ENCODE results near the gene GRAMD1B. TPM values are rescaled to one million over a fixed set of nuclear protein-coding genes. Genes with fewer than 3 reads are reported as not detected.

Gene GRAMD1B
- total RNA-seq, 2 donors from 2014 or later = 2.1 to 5.7 TPM

GRCh38 chr11:123437236-123437979, 7.3 kb downstream of the GRAMD1B start:
- DNase-seq (ENCODE audit: low spot score) (no peak), ATAC-seq (ENCODE audit: insufficient number of reproducible peaks, low FRiP score, low read depth) (no peak)

GRCh38 chr11:123438131-123438627, 8.1 kb downstream of the GRAMD1B start:
- H3K27ac ChIP-seq = no peak overlapping the region
- H3K4me3 ChIP-seq = no peak overlapping the region
- no peaks in the 10 kb centered on the region for H3K9me3 ChIP-seq
- no peaks in the 10 kb centered on the region for H3K27me3 ChIP-seq (replicated peaks; ENCODE audit: insufficient read depth)
- H3K36me3 ChIP-seq = no peaks in the 10 kb centered on the region
- DNase-seq (ENCODE audit: low spot score) (no peak), ATAC-seq (ENCODE audit: insufficient number of reproducible peaks, low FRiP score, low read depth) (no peak)
- TF ChIP-seq, protein P1, sequence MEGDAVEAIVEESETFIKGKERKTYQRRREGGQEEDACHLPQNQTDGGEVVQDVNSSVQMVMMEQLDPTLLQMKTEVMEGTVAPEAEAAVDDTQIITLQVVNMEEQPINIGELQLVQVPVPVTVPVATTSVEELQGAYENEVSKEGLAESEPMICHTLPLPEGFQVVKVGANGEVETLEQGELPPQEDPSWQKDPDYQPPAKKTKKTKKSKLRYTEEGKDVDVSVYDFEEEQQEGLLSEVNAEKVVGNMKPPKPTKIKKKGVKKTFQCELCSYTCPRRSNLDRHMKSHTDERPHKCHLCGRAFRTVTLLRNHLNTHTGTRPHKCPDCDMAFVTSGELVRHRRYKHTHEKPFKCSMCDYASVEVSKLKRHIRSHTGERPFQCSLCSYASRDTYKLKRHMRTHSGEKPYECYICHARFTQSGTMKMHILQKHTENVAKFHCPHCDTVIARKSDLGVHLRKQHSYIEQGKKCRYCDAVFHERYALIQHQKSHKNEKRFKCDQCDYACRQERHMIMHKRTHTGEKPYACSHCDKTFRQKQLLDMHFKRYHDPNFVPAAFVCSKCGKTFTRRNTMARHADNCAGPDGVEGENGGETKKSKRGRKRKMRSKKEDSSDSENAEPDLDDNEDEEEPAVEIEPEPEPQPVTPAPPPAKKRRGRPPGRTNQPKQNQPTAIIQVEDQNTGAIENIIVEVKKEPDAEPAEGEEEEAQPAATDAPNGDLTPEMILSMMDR (IDR thresholded peaks at IDR 0.05) = no peak
- H3K4me1 ChIP-seq (ENCODE audit: control insufficient read depth in 1 of 2, low read depth in 2 of 2) = no peaks in the 10 kb centered on the region

More at GRCh38 chr11:123437236-123437979, 7.3 kb downstream of the GRAMD1B start:
- H3K9me3 ChIP-seq = no peaks in the 10 kb centered on the region
- H3K27ac ChIP-seq = no peak overlapping the region
- no peak overlapping the region for H3K4me3 ChIP-seq
- no peaks in the 10 kb centered on the region for H3K27me3 ChIP-seq (replicated peaks; ENCODE audit: insufficient read depth)
- H3K4me1 ChIP-seq (ENCODE audit: control insufficient read depth in 1 of 2, low read depth in 2 of 2) = no peaks in the 10 kb centered on the region
- H3K36me3 ChIP-seq = no peaks in the 10 kb centered on the region
- TF ChIP-seq, protein P1 (IDR thresholded peaks at IDR 0.05) = no peak

GRCh38 chr11:123439616-123440015, 9.5 kb downstream of the GRAMD1B start:
- no peaks in the 10 kb centered on the region for H3K4me1 ChIP-seq (ENCODE audit: control insufficient read depth in 1 of 2, low read depth in 2 of 2)
- TF ChIP-seq, protein P1 (IDR thresholded peaks at IDR 0.05) = no peak
- DNase-seq (ENCODE audit: low spot score) = no peak
- no peak overlapping the region for H3K4me3 ChIP-seq
- no peak for ATAC-seq (ENCODE audit: insufficient number of reproducible peaks, low FRiP score, low read depth)
- H3K36me3 ChIP-seq = no peaks in the 10 kb centered on the region
- no peaks in the 10 kb centered on the region for H3K9me3 ChIP-seq
- no peaks in the 10 kb centered on the region for H3K27me3 ChIP-seq (replicated peaks; ENCODE audit: insufficient read depth)
- no peak overlapping the region for H3K27ac ChIP-seq

DNA sequence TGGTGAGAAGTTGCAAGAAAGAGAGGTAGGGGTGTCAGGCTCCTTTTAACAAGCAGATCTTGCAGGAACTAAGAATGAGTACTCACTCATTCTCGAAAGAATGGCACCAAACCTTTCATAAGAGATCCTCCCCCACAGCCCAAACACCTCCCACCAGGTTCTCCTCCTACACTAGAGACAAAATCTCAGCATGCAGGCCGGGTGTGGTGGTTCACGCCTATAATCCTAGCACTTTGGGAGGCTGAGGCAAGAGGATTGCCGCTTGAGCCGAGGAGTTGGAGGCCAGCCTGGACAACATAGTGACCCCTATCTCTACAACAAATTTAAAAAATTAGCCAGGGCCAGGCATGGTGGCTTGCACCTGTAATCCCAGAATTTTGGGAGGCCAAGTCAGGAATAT, 11.1 kb downstream of the GRAMD1B start:
- TF ChIP-seq, protein P1 (IDR thresholded peaks at IDR 0.05) = no peak
- no peak overlapping the region for H3K27ac ChIP-seq
- H3K4me1 ChIP-seq (ENCODE audit: control insufficient read depth in 1 of 2, low read depth in 2 of 2) = no peaks in the 10 kb centered on the region
- DNase-seq (ENCODE audit: low spot score) = no peak
- no peak overlapping the region for H3K4me3 ChIP-seq
- H3K27me3 ChIP-seq (replicated peaks; ENCODE audit: insufficient read depth) = no peaks in the 10 kb centered on the region
- H3K9me3 ChIP-seq = no peaks in the 10 kb centered on the region
- H3K36me3 ChIP-seq = no peaks in the 10 kb centered on the region
- ATAC-seq (ENCODE audit: insufficient number of reproducible peaks, low FRiP score, low read depth) = no peak

DNA sequence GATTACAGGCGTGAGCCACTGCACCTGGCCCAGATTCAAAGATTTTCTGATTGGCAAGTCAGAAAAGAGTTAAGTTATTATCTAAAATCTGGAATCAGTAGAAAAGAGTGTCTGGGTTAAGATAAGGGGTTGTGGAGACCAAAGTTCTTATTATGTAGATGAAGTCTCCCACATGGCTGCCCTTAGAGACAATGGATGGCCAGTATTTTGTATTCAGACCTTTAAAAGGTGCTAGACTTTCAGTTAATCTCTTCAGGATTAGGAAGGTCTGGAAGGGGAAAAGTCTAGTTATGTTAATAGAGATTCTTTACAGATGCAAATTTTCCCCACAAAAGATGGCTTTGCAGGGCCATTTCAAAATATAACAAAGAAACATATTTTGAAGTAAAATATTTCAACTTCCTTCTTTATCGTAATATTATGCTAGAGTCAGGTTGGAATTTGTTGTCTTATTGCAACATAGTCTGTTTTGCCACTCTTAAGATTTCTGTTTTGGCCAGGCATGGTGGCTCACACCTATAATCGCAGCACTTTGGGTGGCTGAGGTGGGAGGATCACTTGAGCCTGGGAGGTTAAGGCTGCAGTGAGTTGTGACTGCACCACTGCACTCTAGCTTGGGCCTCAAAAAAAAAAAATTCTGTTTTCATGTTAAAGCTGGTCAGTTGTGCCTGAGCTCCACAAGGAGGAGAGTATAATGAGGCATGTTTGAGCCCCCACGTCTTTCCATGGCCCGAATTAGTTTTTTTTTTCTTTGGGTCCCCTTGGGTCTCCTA, 14.0 kb downstream of the GRAMD1B start:
- ATAC-seq (ENCODE audit: insufficient number of reproducible peaks, low FRiP score, low read depth) (no peak), DNase-seq (ENCODE audit: low spot score) (no peak)
- no peaks in the 10 kb centered on the region for H3K27me3 ChIP-seq (replicated peaks; ENCODE audit: insufficient read depth)
- no peaks in the 10 kb centered on the region for H3K9me3 ChIP-seq
- no peak overlapping the region for H3K27ac ChIP-seq
- TF ChIP-seq, protein P1 (IDR thresholded peaks at IDR 0.05) = no peak
- no peaks in the 10 kb centered on the region for H3K4me1 ChIP-seq (ENCODE audit: control insufficient read depth in 1 of 2, low read depth in 2 of 2)
- H3K36me3 ChIP-seq = no peaks in the 10 kb centered on the region
- no peak overlapping the region for H3K4me3 ChIP-seq
